Measurements from ENCODE around the gene CCT6A.
"Not testable (repeated sequence)": the region's sequence is repeated elsewhere in the genome, so short reads cannot be mapped to it uniquely, and the experiment has no call there.

CCT6A gene

DNA sequence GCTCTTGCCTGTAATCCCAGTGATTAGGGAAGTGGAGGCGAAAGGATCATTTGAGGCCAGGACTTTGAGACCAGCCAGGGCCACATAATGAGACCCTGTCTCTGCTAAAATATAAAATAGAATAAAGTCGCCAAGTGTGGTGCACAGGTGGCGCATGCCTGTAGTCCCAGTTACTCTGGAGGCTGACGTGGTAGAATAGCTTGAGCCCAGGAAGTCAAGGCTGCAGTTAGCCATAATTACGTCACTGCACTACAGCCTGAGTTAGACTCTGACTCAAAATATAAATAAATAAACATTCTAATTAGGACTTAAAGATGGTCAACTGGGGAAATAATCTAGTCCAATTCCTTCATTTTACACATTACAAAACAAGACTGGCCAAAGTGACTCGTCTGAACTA lies 53.9 kb downstream of the CCT6A start:
- DNase-seq, result peak in 1 of 2 donors; percentile 5

GRCh38 chr7:56106108-56107073 lies 54.8 kb downstream of the CCT6A start, which contains the start of gene CHCHD2:
CHCHD2 (minus strand) TSS chr7:56106476; CDS start chr7:56106413, 63 bp downstream.
- DNase-seq, result peak; percentile 81 to 84

DNA sequence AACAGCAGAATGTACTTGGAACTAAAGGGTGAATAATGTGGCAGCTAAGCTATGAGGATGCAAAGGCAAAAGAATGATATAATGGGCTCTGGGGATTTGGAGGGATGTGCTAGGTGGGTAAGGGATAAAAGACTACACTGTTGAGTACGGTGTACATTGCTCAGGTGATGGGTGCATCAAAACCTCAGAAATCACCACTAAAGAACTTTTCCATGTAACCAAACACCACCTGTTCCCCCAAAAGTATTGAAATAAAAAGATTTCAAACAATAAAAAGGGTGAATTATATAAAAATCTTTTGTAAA lies 56.3 kb downstream of the CCT6A start:
- no peak for DNase-seq

DNA sequence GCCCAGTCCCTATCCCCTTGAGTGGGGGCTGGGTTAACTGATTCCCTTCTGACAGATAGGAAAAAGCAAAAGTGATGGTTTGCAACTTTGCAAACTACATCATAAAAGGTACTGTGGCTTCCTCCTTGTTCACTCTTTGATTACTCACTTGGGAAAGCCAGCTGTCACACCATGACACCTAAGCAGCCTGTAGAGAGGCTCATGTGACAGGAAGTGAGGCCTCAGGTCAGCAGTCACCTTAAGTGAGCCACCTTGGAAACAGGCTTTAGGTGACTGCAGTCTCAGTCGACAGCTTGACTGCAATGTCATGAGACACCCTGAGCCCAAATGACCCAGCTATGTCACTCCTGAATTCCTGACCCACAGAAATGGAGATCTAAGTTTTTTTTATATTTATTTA lies 59.0 kb downstream of the CCT6A start:
- no peak for DNase-seq

GRCh38 chr7:56112244-56112643 lies 60.7 kb downstream of the CCT6A start:
- DNase-seq, result not testable (repeated sequence)

Data from stimulated activated CD4-positive, alpha-beta T cell treated with anti-CD3 and anti-CD28 coated beads, Interleukin-2, amount 100 ng/mL, for 48 hours (primary cell).